HT1080 (cell line): ENCODE data around the gene RIC3. TPM values are rescaled to one million over a fixed set of nuclear protein-coding genes. Genes with fewer than 3 reads are reported as not detected.

Source experiments
- DNase-seq: peaks from one replicate; pipeline ENCODE4 v3.0.0-alpha.2; 2015; ENCODE audit warnings: low read depth
- total RNA-seq: library from RNA; depleted of rRNA; stranded (reverse); fragments of >200 nt; shearing (Covaris generic); gene quantifications from 2 replicates; pipeline ENCODE4 v1.2.3, GENCODE V29; 2014; rRNA removed

Gene RIC3
- total RNA-seq, 1 experiment from 2014 or later: not detected

- no peak for DNase-seq
Observed at GRCh38 chr11:8067929-8068575, 100.8 kb downstream of the RIC3 start.

DNA sequence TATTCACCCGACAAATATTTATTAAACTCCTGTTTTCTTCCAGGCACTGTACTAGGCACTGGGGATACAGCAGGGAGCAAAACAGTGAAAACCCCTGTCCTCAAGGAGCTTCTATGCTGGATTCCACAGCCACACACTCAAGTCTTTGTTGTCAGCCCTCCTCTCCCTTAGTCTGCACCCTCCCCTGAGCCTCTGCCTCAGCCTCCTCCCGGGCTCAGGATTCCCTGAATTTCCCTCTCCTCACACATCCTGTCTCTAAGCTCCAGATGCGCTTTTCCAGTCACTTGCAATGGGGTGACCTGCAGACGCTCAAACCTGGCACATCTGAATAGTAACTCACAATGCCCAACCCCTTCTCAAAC is 101.3 kb downstream of the RIC3 start:
- DNase-seq: no peak

DNA sequence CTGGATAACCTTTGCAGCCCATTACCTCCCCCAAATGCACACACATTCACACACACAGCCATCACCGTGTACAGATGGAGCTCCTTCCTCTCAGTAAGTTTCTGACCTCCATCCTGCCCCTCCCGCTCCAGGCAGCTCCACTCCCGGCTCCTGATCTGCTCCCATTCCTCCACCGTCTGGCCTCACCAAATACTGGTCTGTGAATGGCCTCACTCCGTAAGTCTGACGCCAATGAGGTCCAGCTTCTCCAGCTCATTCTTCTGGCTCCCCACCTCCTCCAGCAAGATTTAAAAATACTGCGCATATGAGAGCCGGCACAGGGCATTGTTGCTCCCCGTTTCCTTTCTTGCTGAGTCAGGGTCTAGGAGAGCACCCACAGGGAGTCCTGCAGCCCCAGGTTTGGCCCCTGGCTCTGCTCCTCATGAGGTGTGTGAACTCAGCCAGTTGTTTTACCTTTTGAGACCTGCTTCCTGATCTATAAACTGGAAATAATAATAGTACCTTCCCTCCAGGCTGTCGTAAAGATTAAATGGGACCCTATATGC is 101.8 kb downstream of the RIC3 start:
- no peak for DNase-seq

DNA sequence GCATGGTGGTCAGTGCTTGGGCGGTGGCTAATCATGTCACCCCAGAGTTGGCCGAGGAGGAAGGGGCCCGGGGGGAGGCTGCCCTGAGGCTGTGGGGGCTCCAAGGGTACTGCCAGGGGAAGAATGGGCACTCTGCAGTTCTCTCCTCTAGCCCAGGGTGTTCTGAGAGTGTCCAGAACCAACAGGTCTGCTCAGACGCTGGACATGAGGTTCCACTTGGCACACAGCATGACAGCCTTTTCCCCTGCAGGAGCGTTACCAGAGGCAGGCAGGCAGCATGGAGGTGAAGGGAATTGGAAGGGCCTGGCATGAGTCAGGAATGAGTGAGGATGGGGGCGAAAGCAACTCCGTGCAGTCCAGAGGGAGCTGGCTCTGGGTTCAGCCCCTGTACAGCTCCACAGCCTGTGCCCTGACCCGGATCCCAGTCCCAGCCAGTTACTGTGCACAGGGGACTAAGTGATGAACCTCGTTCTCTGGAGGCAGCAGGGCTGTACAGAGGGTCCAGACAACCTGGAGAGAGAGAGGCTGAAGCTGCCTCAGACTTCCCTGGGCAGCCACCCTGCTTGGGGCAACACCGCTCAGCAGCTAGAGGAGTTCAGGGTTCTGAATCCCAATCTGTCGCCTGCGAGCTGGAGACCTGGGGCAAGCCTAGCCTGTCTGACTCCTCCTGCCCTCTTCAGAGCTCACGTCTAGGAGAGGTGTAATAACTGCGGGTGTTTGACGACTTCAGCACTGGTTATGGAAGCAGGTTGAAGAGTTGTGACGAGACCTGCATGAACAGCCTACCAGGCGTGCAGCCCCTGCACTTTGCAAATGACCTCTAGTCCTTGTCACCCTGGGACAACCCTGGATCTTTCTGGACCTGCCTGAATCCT is 102.6 kb downstream of the RIC3 start:
- no peak for DNase-seq

DNA sequence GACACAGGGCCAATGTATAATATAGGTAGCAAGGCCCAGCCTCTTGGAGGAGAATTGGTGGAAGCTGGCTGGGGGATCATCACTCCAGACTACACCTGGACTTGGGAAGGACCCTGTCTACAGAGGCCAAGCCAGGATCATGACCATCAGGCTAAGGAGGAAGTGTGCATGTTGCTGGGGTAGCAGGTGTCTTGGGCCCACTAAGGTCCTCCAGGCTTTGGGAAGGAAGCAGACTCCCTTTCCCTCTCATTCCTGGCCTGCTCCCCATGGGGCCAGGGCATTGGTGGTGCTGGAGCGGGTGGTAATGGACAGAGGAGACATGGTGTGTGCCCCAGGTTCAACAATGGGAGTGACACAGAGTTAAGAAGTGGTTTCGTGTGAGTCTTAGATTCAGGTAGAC is 103.8 kb downstream of the RIC3 start:
- DNase-seq: no peak

- no peak for DNase-seq
Observed at GRCh38 chr11:8063324-8063723, 105.5 kb downstream of the RIC3 start.

DNA sequence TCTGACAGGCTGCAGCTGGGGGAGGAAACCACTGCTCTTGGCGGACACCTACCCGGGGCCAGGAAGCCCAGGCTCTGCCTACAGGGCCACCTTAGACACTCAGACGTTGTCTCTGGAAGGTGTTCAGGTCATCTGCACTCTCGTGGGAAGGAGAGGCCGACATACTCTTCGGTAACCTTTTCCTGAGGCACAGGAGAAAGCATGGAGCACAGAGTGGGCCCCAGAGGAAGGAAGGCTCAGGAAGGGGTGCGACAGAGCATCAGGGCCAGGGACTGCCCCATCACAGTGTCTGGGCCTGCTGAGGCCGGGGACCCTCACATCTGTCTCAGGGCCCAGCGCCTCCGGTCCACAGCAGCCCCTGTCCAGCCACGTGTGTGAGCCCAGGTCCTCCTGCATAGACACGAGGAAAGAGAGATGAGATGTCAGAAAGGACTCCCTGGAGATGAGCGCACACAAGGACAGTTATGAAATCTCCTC is 106.0 kb downstream of the RIC3 start:
- no peak for DNase-seq

DNA sequence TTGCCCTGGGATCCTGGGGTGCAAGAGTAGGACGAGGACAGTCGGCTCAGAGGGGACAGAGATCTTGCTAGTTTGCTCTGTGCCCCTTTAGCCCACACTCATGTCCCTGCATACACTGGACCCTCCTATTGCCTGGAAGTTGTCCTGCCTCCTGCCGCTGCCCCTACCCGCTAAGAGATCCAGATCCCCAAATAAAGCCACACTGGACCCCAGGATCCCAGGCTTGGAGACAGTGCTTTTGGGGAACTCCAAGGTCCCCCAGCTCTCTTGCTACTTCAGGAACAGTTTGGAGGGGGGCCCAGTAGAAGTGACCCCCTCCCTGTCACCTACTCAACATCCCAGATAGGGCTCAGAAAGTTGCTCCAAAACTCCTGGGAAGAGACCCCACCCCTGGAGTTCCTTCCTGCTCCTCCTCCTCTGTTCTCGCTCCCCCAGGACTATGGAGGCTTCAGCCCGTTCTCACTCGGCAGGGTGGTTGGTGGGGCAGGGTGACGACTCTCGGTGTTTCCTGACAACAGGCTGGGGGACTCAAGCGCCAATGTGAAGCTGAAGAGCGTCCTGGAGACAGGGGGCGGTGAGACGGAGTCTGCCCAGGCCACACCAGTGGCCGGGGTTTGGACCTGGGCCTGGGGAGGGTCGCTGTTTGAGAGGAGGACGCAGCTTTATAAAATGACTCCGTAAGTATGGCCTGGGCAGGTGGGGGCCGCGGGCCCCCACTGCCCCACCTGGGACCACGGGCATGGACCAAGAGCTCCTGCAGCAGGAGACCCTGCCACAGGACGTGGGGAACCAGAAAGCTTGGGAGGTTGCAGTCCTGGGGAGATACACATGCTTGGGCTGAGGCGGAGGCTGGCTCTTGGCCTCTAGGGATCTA is 107.0 kb downstream of the RIC3 start:
- no peak for DNase-seq

DNA sequence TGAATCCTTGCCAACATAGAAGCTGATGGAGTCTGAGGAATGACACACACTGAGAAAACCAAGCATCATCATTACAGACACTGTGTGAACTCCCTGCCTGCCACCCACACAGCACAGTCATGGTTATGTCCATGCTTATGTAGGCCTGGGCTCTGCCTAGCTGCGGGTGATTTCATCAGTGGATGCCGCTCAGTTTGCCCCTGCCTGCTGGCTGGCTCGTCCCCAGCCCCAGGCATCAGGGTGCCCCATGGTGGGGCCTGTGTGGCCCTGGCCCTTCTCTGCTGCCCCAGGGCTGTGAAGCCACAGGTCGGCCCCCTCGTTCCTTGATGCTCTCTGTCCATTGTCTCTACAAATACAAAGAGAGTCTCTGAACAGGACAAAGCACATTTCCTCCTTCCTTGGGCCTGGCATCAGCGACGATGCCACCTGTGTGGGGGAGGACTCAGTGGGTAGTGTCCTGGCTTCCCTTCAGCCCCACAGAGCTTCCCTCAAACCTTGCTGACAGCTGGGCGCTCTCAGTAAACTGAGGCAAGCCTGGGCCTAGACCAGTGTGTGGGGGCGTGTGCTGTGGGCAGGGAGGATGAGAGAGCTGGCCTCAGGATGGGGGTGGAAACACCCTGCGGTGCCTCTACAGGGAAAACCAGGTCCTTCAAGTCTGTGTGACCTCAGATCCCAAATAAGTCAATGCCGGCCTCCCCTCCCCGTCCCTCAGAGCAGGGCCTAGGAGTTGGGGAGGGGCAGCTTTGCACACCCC is 107.8 kb downstream of the RIC3 start:
- no peak for DNase-seq

- DNase-seq: no peak
Observed at GRCh38 chr11:8060146-8060719, 108.6 kb downstream of the RIC3 start.

- no peak for DNase-seq
Observed at GRCh38 chr11:8059571-8060011, 109.2 kb downstream of the RIC3 start.

GRCh38 chr11:8059030-8059429 is 109.8 kb downstream of the RIC3 start:
- DNase-seq: no peak

DNA sequence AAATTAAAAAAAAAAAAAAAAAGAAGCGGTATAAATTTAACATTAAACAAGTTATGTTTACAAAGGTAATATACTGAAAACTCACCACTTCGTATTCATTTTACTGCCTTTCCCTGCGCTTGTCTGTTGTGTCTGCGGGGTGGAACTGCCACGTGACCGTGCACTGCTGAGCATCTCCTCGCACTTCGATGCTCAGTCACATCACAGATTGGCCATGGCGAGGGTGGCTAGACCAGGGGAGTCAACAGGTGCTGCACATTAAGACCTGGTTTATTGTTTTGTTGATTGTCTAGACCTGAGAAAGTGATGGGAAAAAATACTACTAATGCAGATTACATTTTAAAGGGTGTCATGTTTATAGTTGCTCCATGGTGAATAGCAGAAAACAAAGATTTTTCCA is 110.6 kb downstream of the RIC3 start:
- DNase-seq: no peak

GRCh38 chr11:8056810-8057463 is 111.9 kb downstream of the RIC3 start:
- DNase-seq: no peak

Other genes starting within 250 kb of the RIC3 start
- 0.02 TPM in 1 of 2 replicates, not detected in the other for gene OR10A6, start 237.8 kb downstream of the RIC3 start, total RNA-seq
- gene OR10A3, start 227.3 kb downstream of the RIC3 start, total RNA-seq: not detected in 2 replicates
- gene NLRP10, start 203.6 kb downstream of the RIC3 start, total RNA-seq: 0.16 and 0.17 TPM in 2 replicates
- gene EIF3F, start 181.7 kb downstream of the RIC3 start, total RNA-seq: 399 and 560 TPM in 2 replicates
- gene TUB, start 87.8 kb downstream of the RIC3 start, total RNA-seq: 4.4 and 4.7 TPM in 2 replicates
- gene LMO1, start 94.9 kb upstream of the RIC3 start, total RNA-seq: 0.18 and 0.30 TPM in 2 replicates